Fibroblast of peridontal ligament (primary cell): Measurements from ENCODE around the gene TPRX1.
"Not testable (repeated sequence)": the region's sequence is repeated elsewhere in the genome, so short reads cannot be mapped to it uniquely, and the experiment has no call there.

ENCODE experiments used
- DNase-seq: peaks from one replicate; pipeline ENCODE4 v3.0.0-alpha.2; 2010; ENCODE audit errors: extremely low read depth

The TPRX1 gene, protein sequence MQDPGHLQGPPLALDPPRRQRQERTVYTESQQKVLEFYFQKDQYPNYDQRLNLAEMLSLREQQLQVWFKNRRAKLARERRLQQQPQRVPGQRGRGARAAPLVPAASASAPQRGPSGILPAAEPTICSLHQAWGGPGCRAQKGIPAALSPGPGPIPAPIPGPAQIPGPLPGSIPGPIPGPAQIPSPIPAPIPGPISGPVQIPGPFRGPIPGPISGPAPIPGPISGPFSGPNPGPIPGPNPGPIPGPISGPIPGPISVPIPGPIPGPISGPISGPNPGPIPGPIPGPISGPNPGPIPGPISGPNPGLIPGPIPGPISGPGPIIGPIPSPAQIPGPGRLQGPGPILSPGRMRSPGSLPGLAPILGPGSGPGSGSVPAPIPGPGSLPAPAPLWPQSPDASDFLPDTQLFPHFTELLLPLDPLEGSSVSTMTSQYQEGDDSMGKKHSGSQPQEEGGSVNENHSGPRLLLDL

DNA sequence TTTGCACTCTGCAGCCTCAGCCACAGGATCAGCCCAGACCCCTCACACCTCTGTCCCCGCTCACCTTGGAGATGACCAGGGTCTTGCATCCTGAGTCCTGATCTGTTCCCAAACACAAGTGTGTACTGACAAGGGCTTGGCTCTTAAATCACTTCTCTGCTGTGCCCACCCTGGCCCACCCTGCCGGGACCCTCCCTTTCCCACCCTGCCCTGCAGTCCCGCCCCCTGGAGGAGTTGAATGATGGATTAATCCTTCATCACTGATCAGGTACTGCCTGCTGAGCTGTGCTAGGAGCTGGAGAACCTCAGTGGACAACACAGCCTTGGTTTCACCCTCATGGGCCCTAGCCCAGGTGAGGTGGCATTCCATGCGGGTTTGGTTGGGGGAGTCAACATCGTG is at the start of gene TPRX1:
TPRX1 (minus strand) TSS at position 101 of the 400 bp plus-strand sequence; CDS start at position 89, 12 bp downstream.
- DNase-seq = not testable (repeated sequence)

DNA sequence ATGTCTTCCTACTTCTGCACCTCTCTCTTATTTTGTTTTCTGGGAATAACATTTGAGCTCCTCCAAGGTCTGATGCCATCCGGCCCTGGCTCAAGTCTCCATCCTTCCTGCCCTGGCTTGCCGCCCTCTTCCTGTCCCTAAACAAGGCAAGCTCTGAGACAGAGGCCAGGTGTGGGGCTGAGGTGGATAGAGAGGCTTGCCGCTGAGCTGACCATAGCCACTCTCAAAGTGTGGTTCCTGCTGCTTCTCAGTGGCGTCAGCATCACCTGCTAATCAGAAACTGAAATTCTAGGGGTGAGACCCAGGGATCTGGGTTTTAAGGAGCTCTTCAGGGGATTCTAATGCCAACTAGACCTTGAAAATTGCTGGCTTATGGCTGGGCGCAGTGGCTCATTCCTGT is 48.7 kb upstream of the TPRX1 start:
- no peak for DNase-seq

DNA sequence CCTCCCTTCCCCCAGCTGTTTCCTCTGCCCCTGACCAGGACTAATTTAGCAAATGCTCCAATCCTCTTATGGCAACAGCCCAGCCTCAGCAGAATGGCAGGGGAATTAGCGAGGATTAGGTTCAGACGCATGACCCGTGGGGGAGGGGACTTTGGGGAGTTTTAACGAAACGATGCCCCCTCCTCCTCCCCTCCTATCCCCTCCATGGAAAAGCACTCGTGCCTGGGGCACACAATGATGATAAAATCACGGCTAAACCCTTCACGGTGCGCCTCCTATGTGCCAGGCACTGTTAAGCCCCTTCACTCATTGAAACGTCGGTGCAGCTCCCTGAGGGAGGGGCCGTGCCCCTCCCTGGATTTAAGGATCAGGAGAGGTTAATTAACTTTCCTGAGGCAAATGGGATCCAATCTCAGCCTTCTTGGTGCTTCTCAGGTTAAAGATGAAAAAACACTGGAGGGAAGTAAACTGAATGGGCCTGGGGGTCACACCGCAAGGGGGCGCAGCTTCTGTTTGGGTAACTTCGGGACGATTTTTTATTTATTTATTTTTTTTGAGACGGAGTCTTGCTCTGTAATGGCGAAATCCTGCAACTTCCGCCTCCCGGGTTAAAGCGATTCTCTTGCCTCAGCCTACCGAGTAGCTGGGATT is 44.6 kb upstream of the TPRX1 start:
- no peak for DNase-seq

DNA sequence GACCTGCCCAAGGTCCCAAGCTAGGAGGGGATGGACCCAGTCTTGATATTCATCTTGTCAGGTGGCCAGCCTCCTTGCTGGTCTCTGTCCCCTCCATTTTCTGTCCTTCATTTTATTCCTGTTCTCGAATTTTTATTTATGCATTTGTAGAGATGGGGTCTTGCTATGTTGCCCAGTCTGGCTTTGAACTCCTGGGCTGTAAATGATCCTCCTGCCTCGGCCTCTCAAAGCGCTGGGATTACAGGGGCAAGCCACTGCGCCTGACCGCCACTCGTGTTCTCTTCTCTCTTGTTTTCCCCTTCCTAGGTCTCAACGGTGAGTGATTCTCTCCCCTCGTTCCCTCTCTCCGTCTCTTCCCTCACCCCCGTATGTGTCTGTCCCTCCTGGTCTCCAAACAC is 44.1 kb upstream of the TPRX1 start:
- no peak for DNase-seq

DNA sequence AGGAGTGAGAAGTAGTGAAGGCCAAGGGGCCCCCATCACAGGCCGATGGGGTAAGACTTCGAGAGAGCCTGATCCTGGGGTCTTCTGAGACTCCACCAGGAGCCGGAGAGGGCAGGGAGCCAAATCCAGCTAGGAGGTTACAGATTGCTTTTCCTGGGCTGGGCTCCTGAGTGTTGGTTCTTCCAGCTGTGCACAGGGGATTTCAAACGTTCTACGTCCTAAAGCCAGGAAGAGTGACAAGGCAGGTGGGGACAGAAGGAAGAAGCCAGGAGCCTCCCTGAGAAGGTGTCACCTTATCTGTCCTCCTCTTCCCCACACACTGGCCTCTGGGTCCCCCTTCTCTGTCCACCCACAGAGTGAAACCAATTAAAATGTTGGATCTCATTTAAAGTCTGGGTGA is 38.6 kb upstream of the TPRX1 start:
- no peak for DNase-seq

DNA sequence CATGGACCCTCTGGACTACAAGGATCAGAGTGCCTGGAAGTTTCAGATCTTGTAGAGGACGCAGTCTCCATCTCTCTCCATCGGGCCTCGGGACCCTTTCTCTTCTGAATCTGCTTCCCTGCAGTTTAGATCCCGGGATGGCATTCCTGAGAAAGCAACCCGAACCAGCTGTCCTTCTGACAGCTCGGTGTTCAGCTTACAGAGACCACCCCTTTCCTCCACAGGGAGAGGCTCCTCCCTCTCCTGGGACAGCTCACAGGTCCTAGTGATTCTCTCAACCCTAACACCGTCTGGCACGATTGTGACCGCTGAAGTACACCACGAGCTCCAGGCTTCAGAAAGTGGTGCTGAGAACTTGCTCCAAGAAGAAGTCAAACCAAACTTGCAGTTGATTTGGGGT is 35.6 kb upstream of the TPRX1 start:
- no peak for DNase-seq

DNA sequence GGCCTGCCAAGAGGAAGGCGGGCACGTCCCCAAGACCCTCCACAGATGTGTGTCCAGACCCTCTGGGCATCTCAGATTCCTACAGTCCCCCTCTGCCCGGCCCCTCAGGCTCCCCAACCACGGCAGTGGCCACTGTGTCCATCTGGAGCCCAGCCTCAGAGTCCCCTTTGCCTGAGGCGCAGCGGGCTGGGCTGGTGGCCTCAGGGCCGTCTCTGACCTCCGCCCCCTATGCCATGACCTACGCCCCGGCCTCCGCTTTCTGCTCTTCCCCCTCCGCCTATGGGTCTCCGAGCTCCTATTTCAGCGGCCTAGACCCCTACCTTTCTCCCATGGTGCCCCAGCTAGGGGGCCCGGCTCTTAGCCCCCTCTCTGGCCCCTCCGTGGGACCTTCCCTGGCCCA is 35.1 kb upstream of the TPRX1 start:
- no peak for DNase-seq

DNA sequence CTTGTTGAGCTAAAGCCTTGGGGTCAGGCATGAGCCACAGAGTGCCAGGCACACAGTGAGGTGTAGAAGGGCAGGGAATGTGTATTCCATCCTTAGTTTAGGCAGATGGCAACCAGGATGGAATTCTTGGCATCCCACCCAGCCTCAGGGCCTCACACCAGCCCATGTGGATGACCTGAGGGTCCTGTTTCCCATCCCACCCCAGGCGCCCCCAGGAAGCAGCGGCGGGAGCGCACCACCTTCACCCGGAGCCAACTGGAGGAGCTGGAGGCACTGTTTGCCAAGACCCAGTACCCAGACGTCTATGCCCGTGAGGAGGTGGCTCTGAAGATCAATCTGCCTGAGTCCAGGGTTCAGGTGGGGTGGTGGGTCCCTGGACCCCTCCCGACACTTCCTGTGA is 31.7 kb upstream of the TPRX1 start:
- no peak for DNase-seq

DNA sequence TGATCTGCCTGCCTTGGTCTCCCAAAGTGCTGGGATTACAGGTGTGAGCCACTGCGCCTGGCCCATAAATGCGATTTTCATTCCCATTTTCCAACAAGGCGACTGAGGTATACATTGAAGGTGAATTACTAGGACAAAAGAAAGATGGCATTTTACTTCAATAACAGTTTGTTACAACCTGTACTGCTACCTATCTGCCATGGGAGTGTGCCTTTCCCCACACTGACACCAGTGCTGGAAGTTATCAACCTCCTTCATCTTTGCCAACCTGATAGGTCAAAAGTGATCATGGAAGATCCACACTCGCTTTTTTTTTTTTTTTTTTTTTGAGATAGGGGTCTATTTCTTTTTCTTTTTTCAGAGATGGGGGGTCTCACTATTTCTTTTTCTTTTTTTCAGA is 28.4 kb upstream of the TPRX1 start:
- DNase-seq = no peak

DNA sequence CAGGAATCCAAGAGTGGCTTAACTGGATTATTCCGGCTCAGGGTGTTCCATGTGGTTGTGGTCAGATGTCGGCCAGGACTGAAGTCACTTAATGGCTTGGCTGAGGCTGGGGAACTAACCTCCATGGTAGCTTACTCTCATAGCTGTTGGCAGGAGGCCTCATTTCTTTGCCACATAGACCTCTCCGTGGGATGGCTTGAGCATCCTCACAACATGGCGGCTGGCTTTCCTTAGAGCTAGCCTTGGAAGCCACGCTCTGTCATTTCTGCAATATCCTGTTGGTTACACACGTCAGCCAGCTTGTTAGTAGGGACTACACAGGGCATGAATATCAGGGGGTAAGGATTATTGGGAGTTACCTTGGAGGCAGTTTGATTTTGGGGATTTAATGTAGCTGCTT is 22.4 kb upstream of the TPRX1 start:
- no peak for DNase-seq

DNA sequence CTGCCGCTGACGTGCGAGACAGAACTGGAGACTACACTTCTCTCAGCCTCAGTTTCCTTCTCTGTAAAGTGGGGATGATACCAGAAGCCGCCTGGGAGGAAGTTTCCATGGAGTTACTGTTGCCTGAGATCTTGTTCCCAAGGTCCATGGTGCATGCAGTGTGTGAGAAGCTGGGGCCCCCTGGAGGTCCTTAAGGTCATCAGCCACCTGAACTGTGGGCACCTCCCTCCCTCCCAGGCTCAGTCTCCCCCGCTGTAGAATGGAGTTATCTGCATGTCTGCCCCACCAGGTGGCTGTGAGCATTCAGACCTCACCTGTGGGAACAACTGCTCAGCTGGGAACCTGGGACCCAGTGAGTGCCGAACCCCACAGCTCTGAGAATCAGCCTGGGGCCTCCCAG is 20.0 kb upstream of the TPRX1 start:
- no peak for DNase-seq

DNA sequence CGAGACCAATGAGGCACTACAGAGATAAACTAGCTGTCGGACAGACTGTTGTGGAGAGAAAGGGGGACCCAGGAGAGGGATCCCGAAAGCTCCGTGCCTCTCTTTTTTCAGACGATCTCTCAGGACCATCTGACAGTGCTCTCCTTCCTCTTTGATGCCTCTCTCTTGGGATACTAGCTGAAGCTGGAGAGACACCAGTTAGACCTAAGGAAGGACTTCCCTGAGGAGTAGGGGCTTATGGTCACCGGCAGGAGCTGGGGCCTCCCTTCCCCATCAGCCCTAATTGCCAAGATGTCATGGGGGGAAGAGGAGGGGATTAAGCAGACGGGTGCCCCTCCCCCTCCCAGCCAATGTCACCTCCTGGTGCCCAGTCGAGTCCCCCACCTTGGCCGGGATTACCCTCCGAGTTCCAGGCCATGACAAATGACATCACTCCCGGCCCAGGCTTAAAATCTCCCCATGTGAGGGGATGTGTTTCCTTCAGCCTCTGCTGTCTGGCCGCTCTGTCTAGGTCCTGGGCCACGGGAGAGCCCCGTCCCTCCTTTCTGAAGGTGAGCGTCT is 17.2 kb upstream of the TPRX1 start, which contains the start of gene CRX:
CRX (plus strand) TSS at position 478 of the 561 bp plus-strand sequence. CDS start 12,507 bp downstream, outside the sequence.
- DNase-seq = no peak

DNA sequence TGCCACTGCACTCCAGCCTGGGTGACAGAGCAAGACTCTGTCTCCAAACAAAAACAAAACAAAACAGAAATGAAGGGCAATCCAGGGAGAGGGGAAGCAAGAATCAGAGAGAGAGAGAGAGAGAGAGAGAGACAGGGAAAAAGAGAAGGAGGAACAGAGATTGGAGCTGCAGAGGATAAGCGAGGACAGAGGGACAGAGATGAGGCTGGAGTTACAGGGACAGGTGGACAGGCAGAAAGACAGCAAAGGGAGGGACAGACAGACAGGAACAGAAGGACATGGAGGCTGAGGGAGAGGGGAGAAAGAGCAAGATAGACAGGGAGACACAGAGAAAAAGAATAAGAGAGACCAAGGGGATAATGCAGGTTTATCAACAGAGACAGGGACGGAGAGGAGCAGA is 16.1 kb upstream of the TPRX1 start:
- DNase-seq = no peak

DNA sequence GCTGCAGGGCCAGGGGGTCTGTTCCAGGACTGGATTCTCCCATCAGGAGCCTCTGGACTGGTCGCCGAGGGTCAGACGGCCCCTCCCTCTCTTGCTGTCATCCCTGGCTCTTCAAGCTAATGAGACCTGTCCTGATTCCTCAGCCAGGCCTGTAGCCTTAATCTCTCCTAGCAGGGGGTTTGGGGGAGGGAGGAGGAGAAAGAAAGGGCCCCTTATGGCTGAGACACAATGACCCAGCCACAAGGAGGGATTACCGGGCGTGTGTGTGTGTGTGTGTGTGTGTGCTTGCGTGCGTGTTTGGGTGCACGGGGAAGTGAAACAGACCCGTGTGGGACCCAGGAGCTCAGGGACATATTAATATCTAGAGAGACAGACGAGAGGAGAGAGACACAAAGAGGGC is 15.5 kb upstream of the TPRX1 start:
- DNase-seq = no peak

DNA sequence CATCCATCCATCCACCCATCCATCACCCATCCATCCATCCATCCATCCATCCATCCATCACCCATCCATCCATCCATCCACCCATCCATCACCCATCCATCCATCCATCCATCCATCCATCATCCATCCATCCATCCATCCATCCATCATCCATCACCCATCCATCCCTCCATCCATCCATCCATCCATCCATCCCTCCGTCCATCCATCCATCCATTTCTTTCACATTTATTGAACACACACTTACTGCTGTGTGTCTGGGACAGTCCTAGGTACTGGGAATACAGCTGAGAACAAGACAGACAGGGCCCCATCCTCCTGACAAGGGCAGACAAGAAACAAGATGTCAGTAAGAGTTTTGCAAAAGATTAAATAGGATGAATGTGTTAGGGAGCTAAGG is 13.9 kb upstream of the TPRX1 start:
- DNase-seq = not testable (repeated sequence)

DNA sequence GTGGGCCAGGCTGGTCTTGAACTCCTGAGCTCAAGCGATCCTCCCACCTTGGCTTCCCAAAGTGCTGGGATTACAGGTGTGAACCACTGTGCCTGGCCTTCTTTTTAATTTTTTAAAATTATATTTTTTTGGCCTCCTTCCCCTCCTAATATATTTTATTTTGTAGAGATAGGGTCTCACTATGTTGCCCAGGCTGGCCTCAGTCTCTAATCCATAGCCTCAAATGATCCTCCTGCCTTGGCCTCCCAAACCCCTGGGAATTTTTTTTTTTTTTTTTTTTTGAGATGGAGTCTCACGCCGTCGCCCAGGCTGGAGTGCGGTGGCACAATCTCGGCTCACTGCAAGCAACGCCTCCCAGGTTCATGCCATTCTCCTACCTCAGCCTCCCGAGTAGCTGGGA is 11.9 kb upstream of the TPRX1 start:
- not testable (repeated sequence) for DNase-seq

DNA sequence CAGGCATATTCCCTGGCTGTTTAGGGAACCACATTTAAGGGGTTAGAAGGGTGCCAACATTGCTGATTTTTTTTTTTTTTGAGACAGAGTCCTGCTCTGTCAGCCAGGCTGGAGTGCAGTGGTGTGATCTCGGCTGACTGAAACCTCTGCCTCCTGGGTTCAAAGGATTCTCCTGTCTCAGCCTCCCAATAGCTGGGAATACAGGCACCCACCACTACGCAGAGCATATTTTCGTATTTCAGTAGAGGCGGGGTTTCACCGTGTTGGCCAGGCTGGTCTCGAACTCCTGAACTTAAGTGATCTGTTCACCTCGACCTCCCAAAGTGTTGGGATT is 9.6 kb upstream of the TPRX1 start:
- no peak for DNase-seq

DNA sequence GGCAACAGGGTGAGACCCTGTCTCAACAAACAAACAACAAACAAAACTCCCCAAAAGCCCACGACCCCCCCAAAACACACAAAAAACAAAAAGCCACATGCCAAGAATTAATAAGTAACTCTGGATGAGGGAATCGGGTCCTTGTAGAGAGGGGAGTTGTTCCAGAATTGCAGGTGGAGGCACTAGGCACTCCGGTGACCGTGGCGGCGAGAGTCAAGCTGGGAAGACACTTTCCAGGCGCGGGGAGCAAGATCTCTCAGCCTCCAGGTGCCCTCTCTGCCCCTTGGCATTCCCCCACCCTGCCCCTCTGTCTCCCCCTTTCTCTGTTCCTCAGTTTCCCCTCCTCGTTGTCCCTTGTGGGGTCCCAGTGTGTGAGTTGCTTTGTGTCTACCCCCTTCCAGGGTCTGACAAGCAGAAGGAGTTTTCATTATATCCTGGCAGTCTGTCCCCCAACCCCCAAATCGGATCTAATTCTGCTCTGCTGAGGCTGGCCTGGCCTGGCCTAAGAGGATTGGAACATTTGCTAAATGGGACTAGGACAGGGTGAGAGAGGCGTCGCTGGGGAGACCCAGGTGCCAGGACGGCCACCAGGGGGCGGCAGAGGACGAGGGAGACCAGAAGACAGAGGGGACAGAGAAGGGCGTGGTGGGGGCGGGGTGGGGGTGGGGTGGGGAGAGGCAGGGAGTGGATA is 9.1 kb upstream of the TPRX1 start:
- peak; percentile 12 for DNase-seq

DNA sequence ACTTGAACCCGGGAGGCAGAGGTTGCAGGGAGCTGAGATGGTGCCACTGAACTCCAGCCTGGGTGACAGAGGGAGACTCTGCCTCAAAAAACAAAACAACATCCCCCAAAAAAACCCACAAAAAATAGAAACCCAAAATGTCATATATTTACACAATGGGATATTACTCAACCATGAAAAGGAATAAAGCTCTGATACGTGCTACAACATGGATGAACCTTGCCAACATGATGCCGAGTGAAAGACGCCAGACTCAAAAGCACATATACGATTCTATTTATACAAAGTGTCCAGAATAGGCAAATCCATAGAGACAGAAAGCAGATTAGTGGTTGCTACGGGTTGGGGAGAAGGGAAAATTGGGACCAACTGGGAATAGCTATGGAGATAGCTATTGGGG is 2.1 kb upstream of the TPRX1 start:
- no peak for DNase-seq

DNA sequence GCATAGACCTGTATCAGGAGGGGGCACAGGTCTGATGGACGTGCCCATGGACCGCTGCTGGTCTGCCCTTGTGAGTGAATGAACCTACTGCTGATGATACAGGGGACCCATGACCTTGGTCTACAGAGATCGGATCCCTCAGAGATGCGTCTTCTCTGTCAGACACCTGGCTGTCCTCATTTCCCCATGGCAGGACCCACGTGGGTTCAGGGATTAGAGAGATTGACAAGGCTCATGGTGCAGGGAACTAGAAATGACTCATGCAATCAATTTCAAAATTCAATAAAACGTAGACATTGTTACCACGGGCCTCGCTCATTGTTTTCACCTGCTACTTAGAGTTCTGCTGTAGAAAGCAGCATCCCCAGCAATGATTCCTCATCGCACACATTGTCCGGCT is 962 bp upstream of the TPRX1 start:
- DNase-seq = no peak

DNA sequence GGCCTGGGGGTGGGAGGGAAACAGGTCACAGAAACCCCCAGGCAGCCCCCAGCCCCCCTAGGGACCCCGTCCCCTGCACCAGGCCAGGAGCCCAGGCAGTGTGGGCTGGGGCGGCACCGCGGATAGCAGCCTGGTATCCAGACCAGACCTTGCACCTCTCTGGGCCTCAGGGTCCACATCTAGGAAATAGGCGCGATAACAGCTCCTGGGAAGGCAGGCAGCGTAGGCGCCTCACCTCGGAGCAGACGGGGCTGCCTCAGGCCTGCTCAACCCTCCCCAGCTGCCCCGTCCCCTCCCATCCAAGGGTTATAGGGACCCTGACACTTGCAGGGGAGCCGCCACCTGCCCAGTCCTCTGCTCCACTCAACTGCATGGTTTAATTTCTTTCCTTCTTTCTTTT is 680 bp downstream of the TPRX1 start:
- not testable (repeated sequence) for DNase-seq

DNA sequence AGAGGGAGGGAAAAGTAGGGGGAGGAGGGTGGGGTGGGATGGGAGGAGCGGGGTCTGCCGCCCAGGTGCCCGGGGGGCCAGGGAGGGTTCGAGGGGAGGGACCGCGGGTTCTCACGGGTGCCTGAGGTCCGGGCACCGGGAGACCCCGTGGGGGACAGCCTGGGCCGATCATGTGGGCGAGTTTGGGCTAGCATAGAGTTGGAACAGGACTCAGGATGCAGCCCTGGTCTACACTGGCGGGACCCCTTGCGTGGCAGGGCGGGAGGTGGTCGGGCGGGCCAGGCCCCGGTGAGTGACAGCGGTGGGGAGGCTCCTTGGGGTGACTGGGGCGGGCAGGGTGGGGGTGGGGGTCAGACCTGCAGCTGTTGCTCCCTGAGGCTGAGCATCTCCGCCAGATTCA is 1.2 kb downstream of the TPRX1 start:
- not testable (repeated sequence) for DNase-seq
